Measurements from ENCODE around the gene RBM47.

DNA sequence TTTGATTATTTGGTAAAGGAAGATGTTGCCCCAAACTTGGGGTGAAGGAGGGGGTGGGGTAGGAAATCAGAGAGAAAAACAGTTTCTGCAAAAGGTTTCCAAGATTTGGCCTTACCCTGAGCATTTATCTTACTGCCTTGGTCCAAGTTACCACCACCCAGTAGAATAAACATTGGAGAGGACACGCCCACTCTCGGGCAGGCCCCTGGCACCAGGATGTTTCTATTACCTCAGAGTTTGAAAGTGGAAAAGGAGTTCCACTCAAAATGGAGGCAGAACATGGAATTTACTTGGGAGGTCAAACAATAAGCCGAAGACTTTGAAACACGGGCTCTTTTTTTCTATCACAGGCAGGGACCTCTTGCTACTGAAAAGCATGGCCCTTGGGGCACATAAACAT lies 180.8 kb downstream of the RBM47 start:
- TF ChIP-seq, protein P1, sequence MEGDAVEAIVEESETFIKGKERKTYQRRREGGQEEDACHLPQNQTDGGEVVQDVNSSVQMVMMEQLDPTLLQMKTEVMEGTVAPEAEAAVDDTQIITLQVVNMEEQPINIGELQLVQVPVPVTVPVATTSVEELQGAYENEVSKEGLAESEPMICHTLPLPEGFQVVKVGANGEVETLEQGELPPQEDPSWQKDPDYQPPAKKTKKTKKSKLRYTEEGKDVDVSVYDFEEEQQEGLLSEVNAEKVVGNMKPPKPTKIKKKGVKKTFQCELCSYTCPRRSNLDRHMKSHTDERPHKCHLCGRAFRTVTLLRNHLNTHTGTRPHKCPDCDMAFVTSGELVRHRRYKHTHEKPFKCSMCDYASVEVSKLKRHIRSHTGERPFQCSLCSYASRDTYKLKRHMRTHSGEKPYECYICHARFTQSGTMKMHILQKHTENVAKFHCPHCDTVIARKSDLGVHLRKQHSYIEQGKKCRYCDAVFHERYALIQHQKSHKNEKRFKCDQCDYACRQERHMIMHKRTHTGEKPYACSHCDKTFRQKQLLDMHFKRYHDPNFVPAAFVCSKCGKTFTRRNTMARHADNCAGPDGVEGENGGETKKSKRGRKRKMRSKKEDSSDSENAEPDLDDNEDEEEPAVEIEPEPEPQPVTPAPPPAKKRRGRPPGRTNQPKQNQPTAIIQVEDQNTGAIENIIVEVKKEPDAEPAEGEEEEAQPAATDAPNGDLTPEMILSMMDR (IDR thresholded peaks at IDR 0.05; ENCODE audit: insufficient read depth, low read length, poor library complexity, severe bottlenecking) = no peak
- no peak for TF ChIP-seq EZH2phosphoT487 (conservative IDR thresholded peaks at IDR 0.05; ENCODE audit: low read length)
